Endothelial cell of umbilical vein (primary cell): ENCODE measurements around the gene ANKS1B. TPM values are rescaled to one million over a fixed set of nuclear protein-coding genes. Genes with fewer than 3 reads are reported as not detected.
"Not testable (repeated sequence)": the region's sequence is repeated elsewhere in the genome, so short reads cannot be mapped to it uniquely, and the experiment has no call there.

ENCODE experiments used
- BruUV-seq: library from RNA; stranded (reverse); fragments of 400-500 nt; replicated peaks from 2 replicates; lab custom pipeline; 2021; lab: Mats Ljungman, UMichigan
- CTCF ChIA-PET: fragments of 300-600, 350-600 bp; sonication (Branson Sonifier 250); formaldehyde crosslinking; loops from one replicate; lab custom pipeline; 2021; ENCODE audit warnings: antibody characterized with exemption, inconsistent platforms; lab: Charles Lee
- POLR2A ChIA-PET: fragments of 300-600, 350-600 bp; sonication (Branson Sonifier 250); formaldehyde crosslinking; loops from one replicate; lab custom pipeline; 2021; ENCODE audit warnings: antibody characterized with exemption, inconsistent platforms; lab: Charles Lee
- DNase-seq: peaks from one replicate; pipeline ENCODE4 v3.0.0-alpha.2; 2011; ENCODE audit warnings: low read depth, low spot score
- FAIRE-seq: peaks from 2 replicates; lab custom pipeline; 2011; peaks lifted over from hg19 to GRCh38; lab: Jason Lieb, UNC
- H2AFZ ChIP-seq: 2 replicates; pipeline ENCODE4 v1.6.0; 2012; ENCODE audit warnings: low read depth, low read length, control low read depth, inconsistent platforms
- H3K27ac ChIP-seq: 2 replicates; pipeline ENCODE4 v1.5.1; 2011; ENCODE audit warnings: low read depth, mild to moderate bottlenecking, control low read depth, low read length, moderate library complexity; ENCODE audit not compliant: insufficient read depth
- H3K27me3 ChIP-seq, 2 experiments: 2 replicates each; pipeline versions ENCODE4 v1.6.0 to v1.6.1; 2011; ENCODE audit warnings: low read length in 2 of 2, mixed read lengths in 1 of 2; ENCODE audit not compliant: control insufficient read depth in 2 of 2, insufficient read depth in 2 of 2
- H3K36me3 ChIP-seq, 2 experiments: 2 replicates in 1 of 2; 3 replicates in 1 of 2; pipeline ENCODE4 v1.5.1; 2011; ENCODE audit warnings: low read length in 2 of 2, mild to moderate bottlenecking in 1 of 2, moderate library complexity in 1 of 2; ENCODE audit not compliant: control insufficient read depth in 2 of 2, insufficient read depth in 2 of 2; ENCODE audit errors: extremely low read depth in 1 of 2
- H3K4me1 ChIP-seq: 3 replicates; pipeline ENCODE4 v1.5.1; 2011; ENCODE audit warnings: mild to moderate bottlenecking, low read length; ENCODE audit not compliant: control insufficient read depth, insufficient read depth; ENCODE audit errors: extremely low read depth
- H3K4me2 ChIP-seq: 2 replicates; pipeline ENCODE4 v1.6.1; 2011; ENCODE audit warnings: low read length, control low read depth, mixed read lengths; ENCODE audit not compliant: insufficient read depth
- H3K4me3 ChIP-seq, 3 experiments: fragments of 200-600 bp in 1 of 3; sonication (generic), shearing (Covaris generic) in 1 of 3; replicated peaks in 1 of 3; 2 replicates each; pipeline ENCODE4 v1.5.1; 2011 to 2016; ENCODE audit warnings: control low read depth in 3 of 3, low read length in 3 of 3, mild to moderate bottlenecking in 2 of 3, inconsistent platforms in 1 of 3, low read depth in 1 of 3, moderate library complexity in 1 of 3; ENCODE audit not compliant: insufficient read depth in 1 of 3
- H3K79me2 ChIP-seq: 2 replicates; pipeline ENCODE4 v1.6.0; 2012; ENCODE audit warnings: low read length, inconsistent platforms; ENCODE audit not compliant: control insufficient read depth, insufficient read depth
- H3K9ac ChIP-seq: replicated peaks from 2 replicates; pipeline ENCODE3; 2011; ENCODE audit warnings: low read length, control low read depth; ENCODE audit not compliant: insufficient read depth; ENCODE audit errors: extremely low read depth
- H3K9me1 ChIP-seq: replicated peaks from 3 replicates; pipeline ENCODE4 v1.6.0; 2011; ENCODE audit warnings: mild to moderate bottlenecking, low read length; ENCODE audit not compliant: control insufficient read depth, insufficient read depth; ENCODE audit errors: extremely low read depth
- H3K9me3 ChIP-seq: replicated peaks from 2 replicates; pipeline ENCODE4 v1.5.1; 2012; ENCODE audit warnings: low read length, inconsistent platforms; ENCODE audit not compliant: control insufficient read depth, insufficient read depth
- H4K20me1 ChIP-seq: replicated peaks from 2 replicates; pipeline ENCODE3; 2011; ENCODE audit warnings: mild to moderate bottlenecking, low read length; ENCODE audit not compliant: control insufficient read depth, insufficient read depth; ENCODE audit errors: extremely low read depth
- dilution Hi-C: fragments of 300-500 bp; cut with MboI; formaldehyde crosslinking; loops from one replicate; pipeline ENCODE4 v1.15.0; 2019; ENCODE audit warnings: low sequenced_read_pairs; ENCODE audit not compliant: extremely low pct_ligation_motif_present
- intact Hi-C: fragments of 100-400 bp; cut with micrococcal nuclease; formaldehyde crosslinking; loops from one replicate; pipeline ENCODE4 v1.10.0; 2022
- polyA plus RNA-seq, 4 experiments: library from polyadenylated mRNA; depleted of rRNA in 3 of 4; stranded (reverse) in 3 of 4; unstranded in 1 of 4; fragments of >200 nt; gene quantifications; 2 replicates each; pipeline versions ENCODE4 v1.2.1 to v1.2.3, GENCODE V29; 2011 to 2012; ENCODE audit warnings: missing spikeins in 1 of 4
- total RNA-seq: library from RNA; stranded (reverse); gene quantifications from 2 replicates; pipeline ENCODE4 v1.2.3, GENCODE V29; 2021

The ANKS1B gene
- total and polyA plus RNA-seq, 2 donors (not counting 3 experiments of a cell fraction or from before 2014, with no cell fraction given), result 0.15 to 0.38 TPM

GRCh38 chr12:99715841-99716510 is 268.8 kb downstream of the ANKS1B start:
- H3K4me1 ChIP-seq, BruUV-seq, H3K4me2 ChIP-seq, DNase-seq, H3K9me1 ChIP-seq, H3K27ac ChIP-seq, H3K79me2 ChIP-seq, intact Hi-C loops, POLR2A ChIA-PET, H3K4me3 ChIP-seq, H3K36me3 ChIP-seq, H3K9me3 ChIP-seq, H4K20me1 ChIP-seq, H3K27me3 ChIP-seq, CTCF ChIA-PET, H3K9ac ChIP-seq, H2AFZ ChIP-seq, FAIRE-seq, dilution Hi-C loops: not testable (repeated sequence)

- CTCF ChIA-PET, result not testable (repeated sequence)
Observed at GRCh38 chr12:99714921-99715320, 269.8 kb downstream of the ANKS1B start.

More at GRCh38 chr12:99714921-99715320, 269.8 kb downstream of the ANKS1B start:
- H3K79me2 ChIP-seq, FAIRE-seq, dilution Hi-C loops, H3K9ac ChIP-seq, H3K9me3 ChIP-seq, H3K36me3 ChIP-seq, H2AFZ ChIP-seq, BruUV-seq, DNase-seq, H3K27me3 ChIP-seq, H3K4me1 ChIP-seq, H3K4me3 ChIP-seq, intact Hi-C loops, H4K20me1 ChIP-seq, H3K9me1 ChIP-seq, H3K27ac ChIP-seq, H3K4me2 ChIP-seq, POLR2A ChIA-PET: not testable (repeated sequence)
